ENCODE data around the gene VPS51.

The VPS51 gene

GRCh38 chr11:65057526-65057925 is 38.5 kb upstream of the VPS51 start:
- no peak for DNase-seq (ENCODE audit: low spot score)
- in situ Hi-C loops (cut with MboI; ENCODE audit: low pct_unique_long_range_greater_than_20kb, low sequenced_read_pairs, unreplicated experiment): no loop called here
- no peak for TF ChIP-seq CTCF (IDR thresholded peaks at IDR 0.05; ENCODE audit: extremely low read depth, insufficient read depth, missing control alignments)

GRCh38 chr11:65058012-65058411 is 38.0 kb upstream of the VPS51 start:
- DNase-seq (ENCODE audit: low spot score): no peak
- no peak for TF ChIP-seq CTCF (IDR thresholded peaks at IDR 0.05; ENCODE audit: extremely low read depth, insufficient read depth, missing control alignments)
- in situ Hi-C loops (cut with MboI; ENCODE audit: low pct_unique_long_range_greater_than_20kb, low sequenced_read_pairs, unreplicated experiment): no loop called here

- no peak for DNase-seq (ENCODE audit: low spot score)
- in situ Hi-C loops (cut with MboI; ENCODE audit: low pct_unique_long_range_greater_than_20kb, low sequenced_read_pairs, unreplicated experiment): no loop called here
- no peak for TF ChIP-seq CTCF (IDR thresholded peaks at IDR 0.05; ENCODE audit: extremely low read depth, insufficient read depth, missing control alignments)
Measured at GRCh38 chr11:65058419-65059054, 37.5 kb upstream of the VPS51 start, which contains the start of gene NAALADL1. TSS of gene NAALADL1 (minus strand) at chr11:65058553. CDS start at chr11:65058521, 32 bp downstream.

GRCh38 chr11:65059523-65059922 is 36.5 kb upstream of the VPS51 start:
- no peak for TF ChIP-seq CTCF (IDR thresholded peaks at IDR 0.05; ENCODE audit: extremely low read depth, insufficient read depth, missing control alignments)
- in situ Hi-C loops (cut with MboI; ENCODE audit: low pct_unique_long_range_greater_than_20kb, low sequenced_read_pairs, unreplicated experiment): no loop called here
- no peak for DNase-seq (ENCODE audit: low spot score)

- in situ Hi-C loops (cut with MboI; ENCODE audit: low pct_unique_long_range_greater_than_20kb, low sequenced_read_pairs, unreplicated experiment): no loop called here
- TF ChIP-seq CTCF (IDR thresholded peaks at IDR 0.05; ENCODE audit: extremely low read depth, insufficient read depth, missing control alignments): no peak
- DNase-seq (ENCODE audit: low spot score): no peak
Measured at GRCh38 chr11:65059959-65060824, 35.8 kb upstream of the VPS51 start.

- DNase-seq (ENCODE audit: low spot score): no peak
- no peak for TF ChIP-seq CTCF (IDR thresholded peaks at IDR 0.05; ENCODE audit: extremely low read depth, insufficient read depth, missing control alignments)
- in situ Hi-C loops (cut with MboI; ENCODE audit: low pct_unique_long_range_greater_than_20kb, low sequenced_read_pairs, unreplicated experiment): no loop called here
Measured at GRCh38 chr11:65060913-65061408, 35.1 kb upstream of the VPS51 start.
